Limb (tissue), 2 donors: ENCODE data around the gene ENDOU.

Experiments
- DNase-seq, 2 donors: peaks; one replicate each; pipeline ENCODE4 v3.0.0-alpha.2; 2016; ENCODE audit errors: extremely low spot score in 2 of 2

ENDOU gene

GRCh38 chr12:47757840-47758583 lies 32.7 kb upstream of the ENDOU start:
- DNase-seq: no peak

DNA sequence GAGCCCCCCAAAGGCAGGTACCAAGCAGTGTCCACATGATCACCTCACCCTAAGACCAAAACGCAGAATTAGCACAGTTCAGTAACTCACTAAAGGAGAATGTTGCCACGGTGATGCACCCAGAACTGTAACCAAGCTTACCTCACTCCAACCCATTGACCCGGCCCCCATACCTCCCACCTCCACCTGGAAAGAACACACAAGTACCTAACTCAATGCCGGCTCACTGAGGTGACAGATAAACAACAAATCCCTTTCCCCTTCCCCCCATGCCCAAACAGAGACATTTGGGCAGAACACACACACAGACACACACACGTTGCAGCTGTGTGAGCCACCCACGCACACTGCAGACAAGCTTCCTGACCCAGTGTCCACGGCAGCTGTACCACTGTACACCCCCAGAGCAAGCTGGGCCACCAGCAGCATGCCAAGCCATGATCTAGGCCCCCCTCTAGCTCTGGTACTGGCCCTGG lies 32.1 kb upstream of the ENDOU start:
- DNase-seq: no peak

GRCh38 chr12:47755655-47756562 lies 30.6 kb upstream of the ENDOU start:
- DNase-seq: no peak

- DNase-seq: no peak
These were observed 29.6 kb upstream of the ENDOU start for GRCh38 chr12:47754881-47755280.

- no peak for DNase-seq
These were observed 28.8 kb upstream of the ENDOU start for GRCh38 chr12:47754126-47754525.

- DNase-seq: no peak
These were observed 28.0 kb upstream of the ENDOU start for GRCh38 chr12:47753021-47754001.

GRCh38 chr12:47752552-47752951 lies 27.3 kb upstream of the ENDOU start:
- no peak for DNase-seq

DNA sequence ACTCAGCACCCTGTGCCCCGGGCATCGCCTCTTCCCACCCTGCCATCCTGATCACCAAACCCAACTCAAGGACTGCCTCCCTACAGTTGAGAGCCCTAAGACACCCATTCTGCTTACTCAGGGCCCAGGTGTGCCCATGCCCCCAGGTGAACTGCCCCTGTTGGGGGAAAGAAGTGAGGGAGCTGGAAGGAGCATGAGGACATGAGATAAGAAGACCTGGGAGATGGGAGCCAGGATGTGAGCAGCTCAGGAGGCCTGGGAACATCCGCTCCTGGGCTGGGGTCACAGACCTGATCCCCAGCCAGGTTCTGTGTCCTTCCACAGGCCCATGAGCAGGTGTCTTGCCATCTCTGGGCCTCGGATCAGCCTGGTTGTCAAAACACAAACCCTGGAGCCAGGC lies 26.8 kb upstream of the ENDOU start:
- DNase-seq: no peak

GRCh38 chr12:47751561-47751960 lies 26.3 kb upstream of the ENDOU start:
- DNase-seq: no peak

- no peak for DNase-seq
These were observed 25.7 kb upstream of the ENDOU start for GRCh38 chr12:47750916-47751470.

DNA sequence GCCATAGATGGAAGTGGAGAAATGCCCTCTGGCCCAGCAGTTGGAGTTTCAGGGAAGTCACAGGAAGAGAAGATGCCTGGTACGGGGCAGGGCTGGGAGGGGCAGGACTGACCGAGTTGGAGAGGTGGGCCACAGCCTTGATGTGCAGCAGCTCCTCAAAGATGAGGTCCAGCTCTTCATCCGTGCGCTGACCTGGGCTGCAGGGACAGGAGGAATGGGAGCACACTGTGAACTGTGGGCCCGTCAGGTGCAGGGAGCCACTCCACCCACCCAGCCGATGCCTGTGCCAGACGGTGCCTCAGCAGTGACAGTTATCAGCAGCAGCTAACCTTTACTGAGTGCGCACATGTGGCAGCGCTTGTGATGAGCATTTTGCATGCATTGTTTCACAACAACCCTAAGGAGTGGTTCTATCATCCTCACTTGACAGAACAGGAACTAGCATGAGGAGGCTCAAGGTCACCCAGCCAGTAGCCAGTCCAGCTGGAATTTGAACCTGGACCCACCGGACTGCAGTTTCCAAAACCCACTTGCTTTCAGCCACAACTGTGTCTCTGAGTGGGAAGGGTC lies 25.0 kb upstream of the ENDOU start:
- no peak for DNase-seq

GRCh38 chr12:47748899-47749298 lies 23.6 kb upstream of the ENDOU start:
- DNase-seq: no peak

DNA sequence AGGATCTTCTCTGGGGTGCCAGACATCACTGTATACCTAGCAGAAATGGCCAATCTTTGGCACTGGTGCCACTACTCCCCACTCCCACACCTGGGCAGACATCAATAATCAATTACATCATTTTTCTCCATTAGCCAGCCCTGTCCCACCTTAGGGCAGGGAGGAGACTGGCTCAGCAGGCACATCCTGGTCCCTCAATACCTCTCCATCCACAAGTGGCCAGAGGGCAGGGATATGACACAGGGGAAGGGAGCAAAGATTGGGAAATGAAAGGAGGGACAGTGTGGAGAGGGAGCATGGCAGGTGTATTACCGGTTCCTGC lies 23.2 kb upstream of the ENDOU start:
- no peak for DNase-seq

- no peak for DNase-seq
These were observed 22.6 kb upstream of the ENDOU start for GRCh38 chr12:47747596-47748506.

GRCh38 chr12:47747126-47747525 lies 21.8 kb upstream of the ENDOU start:
- DNase-seq: no peak

- DNase-seq: no peak
These were observed 21.2 kb upstream of the ENDOU start for GRCh38 chr12:47746523-47746922.

- no peak for DNase-seq
These were observed 20.8 kb upstream of the ENDOU start for GRCh38 chr12:47746073-47746472.

DNA sequence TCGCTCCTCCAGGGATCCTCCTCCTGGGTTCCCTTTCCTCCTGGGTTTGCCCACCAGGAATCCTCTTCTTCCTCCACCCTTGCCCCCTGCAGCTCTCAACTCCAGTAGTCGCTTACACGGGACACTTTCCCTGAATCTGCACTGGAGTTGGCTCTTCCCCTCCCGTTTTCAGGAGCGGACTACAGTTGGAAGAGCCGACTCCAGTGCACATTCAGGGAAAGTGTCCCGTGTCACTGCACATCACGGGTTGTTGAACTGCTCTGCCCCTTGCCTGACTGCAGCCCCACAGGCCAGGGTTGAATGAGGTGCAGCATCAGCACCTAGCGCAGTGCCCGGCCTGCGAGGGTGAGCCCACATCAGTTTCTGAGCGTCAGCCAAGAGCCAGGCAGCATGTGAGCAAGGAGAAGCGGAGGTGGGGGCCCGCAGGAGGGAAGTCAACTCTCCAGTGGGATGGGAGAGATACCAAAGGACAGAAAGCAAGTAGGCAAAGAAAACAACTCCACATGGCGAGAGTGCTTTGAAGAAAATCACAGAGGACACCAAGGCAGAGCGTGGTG lies 20.3 kb upstream of the ENDOU start:
- DNase-seq: no peak

- DNase-seq: no peak
These were observed 19.6 kb upstream of the ENDOU start for GRCh38 chr12:47744778-47745436.
